ENCODE results near the gene RABEP2. TPM values are rescaled to one million over a fixed set of nuclear protein-coding genes. Genes with fewer than 3 reads are reported as not detected.

The RABEP2 gene
- total and polyA plus RNA-seq, 7 experiments from 2014 or later, result 4.4 to 30.3 (median 25.6) TPM

- H3K4me1 Mint-ChIP-seq, result peaks cover 0 to 19% (median 15%) of the 10 kb centered on the region in 7 donors
Measured at GRCh38 chr16:28880589-28880915, 44.5 kb downstream of the RABEP2 start.

GRCh38 chr16:28879841-28880588 lies 45.0 kb downstream of the RABEP2 start:
- H3K9me3 ChIP-seq (ENCODE audit: control insufficient read depth in 2 of 3, low read length in 3 of 3), result no peaks in the 10 kb centered on the region
- Mint-ChIP-seq H3K27ac (peak overlapping the region in 4 of 9 donors; percentile 14 to 70 (median 43)), H3K4me3 (peak overlapping the region; percentile 82 to 93 (median 88)), H3K4me1 (peaks cover 0 to 19% (median 15%) of the 10 kb centered on the region in 7 donors), H3K36me3 (peaks cover 0 to 4% (median 0%) of the 10 kb centered on the region in 5 donors), H3K9me3 (peaks cover 0 to 3% (median 0%) of the 10 kb centered on the region in 11 donors), H3K27me3 (peaks cover 3 to 14% (median 9%) of the 10 kb centered on the region in 5 donors)
- H3K36me3 ChIP-seq (ENCODE audit: control insufficient read depth in 2 of 3, insufficient read depth in 3 of 3, low read length in 3 of 3), result no peaks in the 10 kb centered on the region
- peaks cover 0 to 16% of the 10 kb centered on the region in 2 donors for H3K4me1 ChIP-seq (ENCODE audit: control insufficient read depth in 2 of 2, insufficient read depth in 2 of 2, low read length in 2 of 2)
- ATAC-seq (peak; percentile 99), DNase-seq (peak; percentile 64 to 89 (median 78))
- peak overlapping the region; percentile 69 for H3K27ac ChIP-seq (ENCODE audit: low read depth, low read length)
- H3K27me3 ChIP-seq (ENCODE audit: control insufficient read depth in 2 of 2, insufficient read depth in 2 of 2, low read length in 2 of 2), result no peaks in the 10 kb centered on the region
- ChIA-PET POLR2A (interaction anchor here (0.9 to 1.9 kb wide), 4 partner anchors 14 to 45 kb away, joined by 3 to 8 read pairs (median 6); partner anchors contain the start of genes RABEP2 and SH2B1), CTCF (interaction anchor here (0.5 to 1.0 kb wide), 6 partner anchors 10 to 673 kb away, joined by 3 to 6 read pairs (median 3); no protein-coding TSS in a partner anchor)
- H3K4me3 ChIP-seq (ENCODE audit: low read length), result peak overlapping the region; percentile 92
- intact Hi-C loops (cut with micrococcal nuclease), result loop anchor here (1.0 kb wide), 5 partner anchors 17 to 56 kb away; partner anchors contain the start of genes SH2B1 (in 2 of the 2), TUFM (in 2 of the 2) and RABEP2 (in 1 of the 2)

More at GRCh38 chr16:28880589-28880915, 44.5 kb downstream of the RABEP2 start:
- Mint-ChIP-seq H3K27me3 (peaks cover 3 to 14% (median 9%) of the 10 kb centered on the region in 5 donors), H3K9me3 (peaks cover 0 to 3% (median 0%) of the 10 kb centered on the region in 11 donors), H3K27ac (peak overlapping the region in 3 of 9 donors; percentile 6 to 87 (median 72)), H3K4me3 (peak overlapping the region; percentile 75 to 91 (median 84)), H3K36me3 (peaks cover 0 to 4% (median 0%) of the 10 kb centered on the region in 5 donors)
- Histone ChIP-seq H3K4me3 (ENCODE audit: low read length) (peak overlapping the region; percentile 92), H3K4me1 (ENCODE audit: control insufficient read depth in 2 of 2, insufficient read depth in 2 of 2, low read length in 2 of 2) (peaks cover 0 to 16% of the 10 kb centered on the region in 2 donors), H3K36me3 (ENCODE audit: control insufficient read depth in 2 of 3, insufficient read depth in 3 of 3, low read length in 3 of 3) (no peaks in the 10 kb centered on the region), H3K27me3 (ENCODE audit: control insufficient read depth in 2 of 2, insufficient read depth in 2 of 2, low read length in 2 of 2) (no peaks in the 10 kb centered on the region), H3K27ac (ENCODE audit: low read depth, low read length) (no peak overlapping the region), H3K9me3 (ENCODE audit: control insufficient read depth in 2 of 3, low read length in 3 of 3) (no peaks in the 10 kb centered on the region)
- ATAC-seq (no peak), DNase-seq (no peak)
- intact Hi-C loops (cut with micrococcal nuclease), result loop anchor here (1.0 kb wide), 2 partner anchors 17 to 34 kb away; partner anchors contain the start of genes SH2B1 (in 1 of the 2) and TUFM (in 1 of the 2)
- CTCF ChIA-PET, result interaction anchor here (0.6 to 0.9 kb wide), 2 partner anchors 36 to 67 kb away, joined by 3 to 5 read pairs; no protein-coding TSS in a partner anchor
- POLR2A ChIA-PET, result interaction anchor here (0.9 to 1.9 kb wide), 2 partner anchors 14 to 45 kb away, joined by 3 to 8 read pairs; partner anchors contain the start of gene RABEP2

GRCh38 chr16:28879261-28879840 lies 45.7 kb downstream of the RABEP2 start:
- CTCF ChIA-PET, result interaction anchor here (0.5 to 1.6 kb wide), 5 partner anchors 9 to 672 kb away, joined by 3 to 6 read pairs (median 3); no protein-coding TSS in a partner anchor
- H3K27ac ChIP-seq (ENCODE audit: low read depth, low read length), result peak overlapping the region; percentile 69
- H3K27me3 Mint-ChIP-seq, result peaks cover 3 to 14% (median 9%) of the 10 kb centered on the region in 5 donors
- H3K36me3 ChIP-seq (ENCODE audit: control insufficient read depth in 2 of 3, insufficient read depth in 3 of 3, low read length in 3 of 3), result no peaks in the 10 kb centered on the region
- H3K9me3 ChIP-seq (ENCODE audit: control insufficient read depth in 2 of 3, low read length in 3 of 3), result no peaks in the 10 kb centered on the region
- H3K4me3 Mint-ChIP-seq, result peak overlapping the region; percentile 82 to 93 (median 88)
- peak; percentile 46 for ATAC-seq
- peaks cover 0 to 4% (median 0%) of the 10 kb centered on the region in 5 donors for H3K36me3 Mint-ChIP-seq
- H3K4me3 ChIP-seq (ENCODE audit: low read length), result peak overlapping the region; percentile 92
- no peak for DNase-seq
- H3K9me3 Mint-ChIP-seq, result peaks cover 0 to 3% (median 0%) of the 10 kb centered on the region in 11 donors
- no peaks in the 10 kb centered on the region for H3K27me3 ChIP-seq (ENCODE audit: control insufficient read depth in 2 of 2, insufficient read depth in 2 of 2, low read length in 2 of 2)
- peaks cover 0 to 16% of the 10 kb centered on the region in 2 donors for H3K4me1 ChIP-seq (ENCODE audit: control insufficient read depth in 2 of 2, insufficient read depth in 2 of 2, low read length in 2 of 2)
- intact Hi-C loops (cut with micrococcal nuclease), result loop anchor here (1.0 kb wide), 5 partner anchors 16 to 55 kb away; partner anchors contain the start of genes RABEP2 (in 1 of the 2), SH2B1 (in 1 of the 2) and TUFM (in 1 of the 2)
- POLR2A ChIA-PET, result interaction anchor here (0.6 to 1.9 kb wide), 5 partner anchors 16 to 1184 kb away, joined by 3 to 8 read pairs (median 5); partner anchors contain the start of genes RABEP2 and SH2B1
- peaks cover 0 to 19% (median 15%) of the 10 kb centered on the region in 7 donors for H3K4me1 Mint-ChIP-seq
- peak overlapping the region in 5 of 9 donors; percentile 59 to 89 (median 70) for H3K27ac Mint-ChIP-seq

- Mint-ChIP-seq H3K36me3 (peaks cover 0 to 4% (median 0%) of the 10 kb centered on the region in 5 donors), H3K4me3 (peak within 1 kb of the TSS; percentile 82 to 93 (median 88)), H3K27ac (peak within 1 kb of the TSS in 5 of 9 donors; percentile 3 to 70 (median 59)), H3K4me1 (peaks cover 0 to 19% (median 15%) of the 10 kb centered on the region in 7 donors), H3K9me3 (peaks cover 0 to 1% (median 0%) of the 10 kb centered on the region in 11 donors), H3K27me3 (peaks cover 3 to 9% (median 7%) of the 10 kb centered on the region in 5 donors)
- Histone ChIP-seq H3K27me3 (ENCODE audit: control insufficient read depth in 2 of 2, insufficient read depth in 2 of 2, low read length in 2 of 2) (no peaks in the 10 kb centered on the region), H3K27ac (ENCODE audit: low read depth, low read length) (peak within 1 kb of the TSS; percentile 69), H3K36me3 (ENCODE audit: control insufficient read depth in 2 of 3, insufficient read depth in 3 of 3, low read length in 3 of 3) (peaks cover 0 to 4% (median 0%) of the 10 kb centered on the region in 3 experiments), H3K4me1 (ENCODE audit: control insufficient read depth in 2 of 2, insufficient read depth in 2 of 2, low read length in 2 of 2) (peaks cover 0 to 16% of the 10 kb centered on the region in 2 donors), H3K4me3 (ENCODE audit: low read length) (peak within 1 kb of the TSS; percentile 92), H3K9me3 (ENCODE audit: control insufficient read depth in 2 of 3, low read length in 3 of 3) (no peaks in the 10 kb centered on the region)
- ATAC-seq, result no peak
- intact Hi-C loops (cut with micrococcal nuclease), result no loop called here
- POLR2A ChIA-PET, result interaction anchor here (0.6 to 1.9 kb wide), 4 partner anchors 15 to 1185 kb away, joined by 3 to 8 read pairs (median 6); partner anchors contain the start of genes RABEP2 and SH2B1
- no peak for DNase-seq
- CTCF ChIA-PET, result interaction anchor here (1.0 to 1.6 kb wide), 2 partner anchors 8 to 67 kb away, joined by 5 to 6 read pairs; no protein-coding TSS in a partner anchor
Measured at GRCh38 chr16:28878083-28878926, 46.7 kb downstream of the RABEP2 start, which contains the start of gene ATP2A1. TSS of gene ATP2A1 (plus strand) at chr16:28878488. CDS start at chr16:28878672, 184 bp downstream.

- POLR2A ChIA-PET, result no interaction called here
- Mint-ChIP-seq H3K4me3 (peak overlapping the region in 4 of 10 donors; percentile 9 to 89 (median 69)), H3K27ac (no peak overlapping the region), H3K9me3 (peaks cover 0 to 1% (median 0%) of the 10 kb centered on the region in 11 donors), H3K36me3 (peaks cover 0 to 4% (median 0%) of the 10 kb centered on the region in 5 donors), H3K27me3 (peaks cover 3 to 9% (median 7%) of the 10 kb centered on the region in 5 donors), H3K4me1 (peaks cover 0 to 19% (median 15%) of the 10 kb centered on the region in 7 donors)
- CTCF ChIA-PET, result no interaction called here
- no peak for DNase-seq
- no peaks in the 10 kb centered on the region for H3K9me3 ChIP-seq (ENCODE audit: control insufficient read depth in 2 of 3, low read length in 3 of 3)
- intact Hi-C loops (cut with micrococcal nuclease), result no loop called here
- H3K4me3 ChIP-seq (ENCODE audit: low read length), result no peak overlapping the region
- H3K27me3 ChIP-seq (ENCODE audit: control insufficient read depth in 2 of 2, insufficient read depth in 2 of 2, low read length in 2 of 2), result no peaks in the 10 kb centered on the region
- H3K27ac ChIP-seq (ENCODE audit: low read depth, low read length), result no peak overlapping the region
- ATAC-seq, result no peak
- peaks cover 0 to 9% (median 0%) of the 10 kb centered on the region in 3 experiments for H3K36me3 ChIP-seq (ENCODE audit: control insufficient read depth in 2 of 3, insufficient read depth in 3 of 3, low read length in 3 of 3)
- H3K4me1 ChIP-seq (ENCODE audit: control insufficient read depth in 2 of 2, insufficient read depth in 2 of 2, low read length in 2 of 2), result peaks cover 0 to 16% of the 10 kb centered on the region in 2 donors
Measured at GRCh38 chr16:28877655-28878000, 47.4 kb downstream of the RABEP2 start.

Measured in naive thymus-derived CD4-positive, alpha-beta T cell (primary cell).